HepG2 (cell line): ENCODE data around the gene CORO7. TPM values are rescaled to one million over a fixed set of nuclear protein-coding genes. Genes with fewer than 3 reads are reported as not detected.

ENCODE experiments used
- AGO2 ChIP-seq: fragments of 200-400 bp; formaldehyde crosslinking; optimal IDR thresholded peaks from 2 replicates; pipeline ENCODE3; 2017; ENCODE audit warnings: mild to moderate bottlenecking, low read depth, low read length, moderate library complexity
- CTCF ChIP-seq: sonication (generic); formaldehyde crosslinking; IDR thresholded peaks from 2 replicates; pipeline ENCODE4 v1.5.0; 2020; ENCODE audit warnings: mild to moderate bottlenecking, missing genetic modification reagents, moderate library complexity
- FLYWCH1 ChIP-seq: sonication (generic); formaldehyde crosslinking; IDR thresholded peaks from 2 replicates; pipeline ENCODE4 v1.8.1; 2023; ENCODE audit warnings: mild to moderate bottlenecking, missing genetic modification reagents
- SCMH1 ChIP-seq: sonication (generic); formaldehyde crosslinking; IDR thresholded peaks from 2 replicates; pipeline ENCODE4 v1.9.0; 2021; ENCODE audit warnings: missing genetic modification reagents, mild to moderate bottlenecking, borderline replicate concordance
- SMC3 ChIP-seq: IDR thresholded peaks from 2 replicates; pipeline ENCODE4 v1.6.1; 2011; ENCODE audit warnings: low read length, improper control_type of control experiment
- SP1 ChIP-seq, 2 experiments: fragments of 450-650 bp in 1 of 2; sonication (generic) in 1 of 2; formaldehyde crosslinking in 1 of 2; IDR thresholded peaks; 2 replicates each; pipeline versions ENCODE4 v1.4.0 to v1.6.1; 2016 to 2020; ENCODE audit warnings: missing genetic modification reagents in 1 of 2
- XBP1 ChIP-seq: sonication (generic); formaldehyde crosslinking; IDR thresholded peaks from 2 replicates; pipeline ENCODE4 v1.5.0; 2020; ENCODE audit warnings: missing genetic modification reagents
- ZBTB14 ChIP-seq: sonication (generic); formaldehyde crosslinking; IDR thresholded peaks from 2 replicates; pipeline ENCODE4 v1.4.0; 2020; ENCODE audit warnings: missing genetic modification reagents
- ZBTB4 ChIP-seq: sonication (generic); formaldehyde crosslinking; IDR thresholded peaks from 2 replicates; pipeline ENCODE4 v1.4.0; 2020; ENCODE audit warnings: missing genetic modification reagents, mild to moderate bottlenecking, borderline replicate concordance
- ZFY ChIP-seq: sonication (generic); formaldehyde crosslinking; IDR thresholded peaks from 2 replicates; pipeline ENCODE4 v1.4.0; 2020; ENCODE audit warnings: missing genetic modification reagents
- ZNF282 ChIP-seq: fragments of 450-650 bp; IDR thresholded peaks from 2 replicates; pipeline ENCODE4 v1.6.1; 2018; ENCODE audit not compliant: partially characterized antibody
- ZNF496 ChIP-seq: sonication (generic); formaldehyde crosslinking; IDR thresholded peaks from 2 replicates; pipeline ENCODE4 v1.8.1; 2023; ENCODE audit warnings: mild to moderate bottlenecking, moderate library complexity, missing genetic modification reagents; ENCODE audit not compliant: insufficient replicate concordance
- ZNF546 ChIP-seq: sonication (generic); formaldehyde crosslinking; conservative IDR thresholded peaks from 2 replicates; pipeline ENCODE4 v1.8.1; 2023; ENCODE audit warnings: mild to moderate bottlenecking, missing genetic modification reagents
- ZXDC ChIP-seq: sonication (generic); formaldehyde crosslinking; IDR thresholded peaks from 2 replicates; pipeline ENCODE4 v1.5.0; 2020; ENCODE audit warnings: mild to moderate bottlenecking, missing genetic modification reagents
- polyA plus RNA-seq, 8 experiments: library from polyadenylated mRNA; depleted of rRNA in 3 of 8; stranded (reverse) in 7 of 8; unstranded in 1 of 8; fragments of >200 nt; fragmentation: Illumina TruSeq in 4 of 8; extraction: Trizol in 4 of 8; gene quantifications; 2 replicates each; pipeline versions ENCODE4 v1.2.1 to v1.2.3, GENCODE V29; 2011 to 2016; ENCODE audit warnings: low read depth in 4 of 8, missing spikeins in 1 of 8, mixed read lengths in 1 of 8; ENCODE audit not compliant: insufficient read depth in 1 of 8
- total RNA-seq, 5 experiments: library from RNA; depleted of rRNA; stranded (reverse); fragments of >200 nt; fragmentation: Illumina TruSeq; extraction: Trizol; gene quantifications; 2 replicates each; pipeline ENCODE4 v1.2.3, GENCODE V29; 2016; ENCODE audit warnings: low read depth in 1 of 5
- TF ChIP-seq, protein P1 (sequence below): sonication (generic); formaldehyde crosslinking; IDR thresholded peaks from 2 replicates; pipeline ENCODE4 v1.5.1; 2020; ENCODE audit warnings: mild to moderate bottlenecking, missing genetic modification reagents, moderate library complexity

CORO7 gene
- total and polyA plus RNA-seq, 2 of the 13 experiments (the other 11 are each of a cell fraction or from before 2014, with no cell fraction given): 9.9 to 14.3 TPM

- TF ChIP-seq SP1 (IDR thresholded peaks at IDR 0.05) (no peak), SP1 (CRISPR knock-in tag; IDR thresholded peaks at IDR 0.05) (no peak), ZFY (peak; percentile 22; the same call in 1 of the 2 replicates), SCMH1 (CRISPR knock-in tag) (no peak), ZBTB14 (CRISPR knock-in tag) (no peak), FLYWCH1 (CRISPR knock-in tag) (no peak), ZXDC (CRISPR knock-in tag) (no peak), CTCF (CRISPR knock-in tag) (peak; percentile 64), ZBTB4 (CRISPR knock-in tag) (no peak), ZNF546 (CRISPR knock-in tag) (no peak), AGO2 (no peak), ZNF282 (no peak), XBP1 (CRISPR knock-in tag) (no peak), ZNF496 (no peak), SMC3 (0 out of 2 replicates have a peak, but pooled peaks have one; percentile 2)
- TF ChIP-seq, protein P1, sequence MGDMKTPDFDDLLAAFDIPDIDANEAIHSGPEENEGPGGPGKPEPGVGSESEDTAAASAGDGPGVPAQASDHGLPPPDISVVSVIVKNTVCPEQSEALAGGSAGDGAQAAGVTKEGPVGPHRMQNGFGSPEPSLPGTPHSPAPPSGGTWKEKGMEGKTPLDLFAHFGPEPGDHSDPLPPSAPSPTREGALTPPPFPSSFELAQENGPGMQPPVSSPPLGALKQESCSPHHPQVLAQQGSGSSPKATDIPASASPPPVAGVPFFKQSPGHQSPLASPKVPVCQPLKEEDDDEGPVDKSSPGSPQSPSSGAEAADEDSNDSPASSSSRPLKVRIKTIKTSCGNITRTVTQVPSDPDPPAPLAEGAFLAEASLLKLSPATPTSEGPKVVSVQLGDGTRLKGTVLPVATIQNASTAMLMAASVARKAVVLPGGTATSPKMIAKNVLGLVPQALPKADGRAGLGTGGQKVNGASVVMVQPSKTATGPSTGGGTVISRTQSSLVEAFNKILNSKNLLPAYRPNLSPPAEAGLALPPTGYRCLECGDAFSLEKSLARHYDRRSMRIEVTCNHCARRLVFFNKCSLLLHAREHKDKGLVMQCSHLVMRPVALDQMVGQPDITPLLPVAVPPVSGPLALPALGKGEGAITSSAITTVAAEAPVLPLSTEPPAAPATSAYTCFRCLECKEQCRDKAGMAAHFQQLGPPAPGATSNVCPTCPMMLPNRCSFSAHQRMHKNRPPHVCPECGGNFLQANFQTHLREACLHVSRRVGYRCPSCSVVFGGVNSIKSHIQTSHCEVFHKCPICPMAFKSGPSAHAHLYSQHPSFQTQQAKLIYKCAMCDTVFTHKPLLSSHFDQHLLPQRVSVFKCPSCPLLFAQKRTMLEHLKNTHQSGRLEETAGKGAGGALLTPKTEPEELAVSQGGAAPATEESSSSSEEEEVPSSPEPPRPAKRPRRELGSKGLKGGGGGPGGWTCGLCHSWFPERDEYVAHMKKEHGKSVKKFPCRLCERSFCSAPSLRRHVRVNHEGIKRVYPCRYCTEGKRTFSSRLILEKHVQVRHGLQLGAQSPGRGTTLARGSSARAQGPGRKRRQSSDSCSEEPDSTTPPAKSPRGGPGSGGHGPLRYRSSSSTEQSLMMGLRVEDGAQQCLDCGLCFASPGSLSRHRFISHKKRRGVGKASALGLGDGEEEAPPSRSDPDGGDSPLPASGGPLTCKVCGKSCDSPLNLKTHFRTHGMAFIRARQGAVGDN (CRISPR knock-in tag): peak; percentile 33; the same call in 1 of the 2 replicates
Observed at GRCh38 chr16:4404247-4404966, 12.0 kb downstream of the CORO7 start (continued).
